ENCODE data around the gene TBC1D14.
"Not testable (repeated sequence)": the region's sequence is repeated elsewhere in the genome, so short reads cannot be mapped to it uniquely, and the experiment has no call there.

TBC1D14 gene

GRCh38 chr4:7075962-7076695 lies 166.5 kb downstream of the TBC1D14 start:
- H3K4me2 ChIP-seq: no peak overlapping the region
- no peak overlapping the region for H3K9ac ChIP-seq
- no peaks in the 10 kb centered on the region for H4K20me1 ChIP-seq
- H3K27ac ChIP-seq: no peak overlapping the region
- no peak for TF ChIP-seq Cebpa-rat (IDR thresholded peaks at IDR 0.05)
- peaks cover 17% of the 10 kb centered on the region for H3K9me3 ChIP-seq
- H3K4me1 ChIP-seq: no peaks in the 10 kb centered on the region
- no peak overlapping the region for H3K4me3 ChIP-seq
- H3K27me3 ChIP-seq: no peaks in the 10 kb centered on the region
- no peaks in the 10 kb centered on the region for H3K36me3 ChIP-seq

- Histone ChIP-seq H3K4me2 (no peak overlapping the region), H3K4me3 (no peak overlapping the region), H3K9me3 (peaks cover 18% of the 10 kb centered on the region), H3K9ac (no peak overlapping the region), H3K36me3 (no peaks in the 10 kb centered on the region), H3K27me3 (no peaks in the 10 kb centered on the region), H3K4me1 (no peaks in the 10 kb centered on the region), H3K27ac (no peak overlapping the region), H4K20me1 (no peaks in the 10 kb centered on the region)
- TF ChIP-seq Cebpa-rat (IDR thresholded peaks at IDR 0.05): no peak
Measured at GRCh38 chr4:7076696-7077082, 167.1 kb downstream of the TBC1D14 start.

GRCh38 chr4:7077371-7077770 lies 167.7 kb downstream of the TBC1D14 start:
- Histone ChIP-seq H3K9me3 (peaks cover 18% of the 10 kb centered on the region), H4K20me1 (no peaks in the 10 kb centered on the region), H3K4me1 (no peaks in the 10 kb centered on the region), H3K27me3 (no peaks in the 10 kb centered on the region), H3K9ac (no peak overlapping the region), H3K27ac (no peak overlapping the region), H3K4me3 (no peak overlapping the region), H3K36me3 (no peaks in the 10 kb centered on the region), H3K4me2 (no peak overlapping the region)
- TF ChIP-seq Cebpa-rat (IDR thresholded peaks at IDR 0.05): no peak

GRCh38 chr4:7078025-7078424 lies 168.4 kb downstream of the TBC1D14 start:
- Histone ChIP-seq H3K4me1 (no peaks in the 10 kb centered on the region), H3K27ac (no peak overlapping the region), H3K9ac (no peak overlapping the region), H3K9me3 (peaks cover 18% of the 10 kb centered on the region), H3K4me3 (no peak overlapping the region), H3K4me2 (no peak overlapping the region), H3K27me3 (no peaks in the 10 kb centered on the region), H4K20me1 (no peaks in the 10 kb centered on the region), H3K36me3 (no peaks in the 10 kb centered on the region)
- no peak for TF ChIP-seq Cebpa-rat (IDR thresholded peaks at IDR 0.05)

GRCh38 chr4:7079483-7079882 lies 169.9 kb downstream of the TBC1D14 start:
- not testable (repeated sequence) for H3K4me1 ChIP-seq, H4K20me1 ChIP-seq

GRCh38 chr4:7079909-7080308 lies 170.3 kb downstream of the TBC1D14 start:
- H4K20me1 ChIP-seq, H3K9ac ChIP-seq, H3K27ac ChIP-seq, H3K36me3 ChIP-seq, H3K4me2 ChIP-seq, H3K4me3 ChIP-seq, H3K4me1 ChIP-seq, H3K27me3 ChIP-seq: not testable (repeated sequence)
- H3K9me3 ChIP-seq: peaks cover 18% of the 10 kb centered on the region

More at GRCh38 chr4:7079483-7079882, 169.9 kb downstream of the TBC1D14 start:
- H3K9ac ChIP-seq, H3K36me3 ChIP-seq, H3K27me3 ChIP-seq, H3K4me3 ChIP-seq, H3K4me2 ChIP-seq, H3K27ac ChIP-seq: not testable (repeated sequence)
- H3K9me3 ChIP-seq: peaks cover 18% of the 10 kb centered on the region

Measured in BLaER1 (cell line).